ENCODE results near the gene BICDL1.
A peak's percentile ranks its signal among the peaks of the same experiment; 100 is the strongest.

DNA sequence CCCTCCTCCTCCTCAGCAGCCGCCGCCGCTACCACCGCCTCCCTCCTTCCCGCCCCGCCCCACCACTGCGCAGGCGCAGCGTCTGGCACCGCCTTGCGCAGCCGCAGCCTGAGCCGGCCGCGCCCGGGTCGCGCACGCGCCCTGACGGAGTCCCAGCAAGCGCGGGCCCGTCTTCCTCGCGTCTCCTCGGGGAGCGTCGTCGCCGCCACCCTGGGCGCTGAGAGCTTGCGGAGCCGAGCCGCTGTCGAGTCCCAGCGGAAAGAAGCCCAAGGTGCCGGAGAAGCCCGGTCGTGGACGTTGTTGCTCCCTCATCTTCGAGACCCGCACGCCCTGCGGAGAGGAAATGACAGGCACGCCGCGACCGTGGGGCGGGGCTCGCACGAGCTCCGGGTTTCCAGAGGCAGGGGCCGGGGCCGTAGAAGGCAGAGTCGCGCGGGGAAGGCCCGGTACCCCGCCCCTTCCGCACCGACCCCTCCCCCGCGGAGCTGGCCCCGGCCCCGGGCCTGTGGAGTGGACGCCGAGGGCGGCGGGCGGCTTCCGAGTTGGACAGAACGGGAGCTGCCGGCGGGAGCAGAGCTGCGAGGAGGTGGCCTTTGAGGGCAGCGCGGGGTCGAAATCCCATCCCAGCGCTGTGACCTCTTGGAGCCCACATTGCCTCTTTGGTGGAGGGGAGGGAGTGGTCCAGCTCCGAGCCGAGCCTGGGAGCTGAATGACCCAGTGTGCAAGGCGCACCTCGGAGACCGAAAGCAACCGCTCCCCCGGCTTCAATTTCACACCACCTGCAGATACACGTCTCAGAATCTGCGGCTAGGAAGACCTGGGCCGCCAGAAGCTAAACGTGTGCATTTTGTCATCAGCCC is 128.0 kb downstream of the BICDL1 start:
- TF ChIP-seq, protein P1, sequence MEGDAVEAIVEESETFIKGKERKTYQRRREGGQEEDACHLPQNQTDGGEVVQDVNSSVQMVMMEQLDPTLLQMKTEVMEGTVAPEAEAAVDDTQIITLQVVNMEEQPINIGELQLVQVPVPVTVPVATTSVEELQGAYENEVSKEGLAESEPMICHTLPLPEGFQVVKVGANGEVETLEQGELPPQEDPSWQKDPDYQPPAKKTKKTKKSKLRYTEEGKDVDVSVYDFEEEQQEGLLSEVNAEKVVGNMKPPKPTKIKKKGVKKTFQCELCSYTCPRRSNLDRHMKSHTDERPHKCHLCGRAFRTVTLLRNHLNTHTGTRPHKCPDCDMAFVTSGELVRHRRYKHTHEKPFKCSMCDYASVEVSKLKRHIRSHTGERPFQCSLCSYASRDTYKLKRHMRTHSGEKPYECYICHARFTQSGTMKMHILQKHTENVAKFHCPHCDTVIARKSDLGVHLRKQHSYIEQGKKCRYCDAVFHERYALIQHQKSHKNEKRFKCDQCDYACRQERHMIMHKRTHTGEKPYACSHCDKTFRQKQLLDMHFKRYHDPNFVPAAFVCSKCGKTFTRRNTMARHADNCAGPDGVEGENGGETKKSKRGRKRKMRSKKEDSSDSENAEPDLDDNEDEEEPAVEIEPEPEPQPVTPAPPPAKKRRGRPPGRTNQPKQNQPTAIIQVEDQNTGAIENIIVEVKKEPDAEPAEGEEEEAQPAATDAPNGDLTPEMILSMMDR (IDR thresholded peaks at IDR 0.05), result no peak
- TF ChIP-seq POLR2A (IDR thresholded peaks at IDR 0.05), result peak in 3 of 4 donors; percentile 5 to 95 (median 80)
- TF ChIP-seq EP300 (IDR thresholded peaks at IDR 0.05), result no peak
- TF ChIP-seq POLR2AphosphoS5 (IDR thresholded peaks at IDR 0.05), result peak; percentile 71 to 84

Data from upper lobe of left lung (tissue), 4 donors.